Natural killer cell (primary cell): ENCODE data around the gene FOXP1. TPM values are rescaled to one million over a fixed set of nuclear protein-coding genes. Genes with fewer than 3 reads are reported as not detected.
A peak's percentile ranks its signal among the peaks of the same experiment; 100 is the strongest.

Source experiments
- ATAC-seq, 3 donors: fragments of 150-1000 bp in 2 of 3; fragments of 200-7000 bp in 1 of 3; cut with Tn5 transposase; 1 replicate in 1 of 3; 2 replicates in 2 of 3; pipeline ENCODE4 v1.10.0; 2021; ENCODE audit warnings: mild to moderate bottlenecking in 2 of 3, moderate library complexity in 2 of 3
- DNase-seq, 2 donors: peaks; one replicate each; pipeline versions ENCODE4 v3.0.0 to v3.0.0-alpha.2; 2013 to 2021; ENCODE audit warnings: mixed read lengths in 1 of 2
- H3K27ac ChIP-seq: one replicate; pipeline ENCODE4 v1.5.1; 2013; ENCODE audit warnings: mild to moderate bottlenecking, low read length
- H3K27me3 ChIP-seq: one replicate; pipeline ENCODE4 v1.6.1; 2013; ENCODE audit warnings: low read length; ENCODE audit not compliant: control insufficient read depth, insufficient read depth
- H3K36me3 ChIP-seq: one replicate; pipeline ENCODE4 v1.6.1; 2013; ENCODE audit warnings: low read length; ENCODE audit not compliant: control insufficient read depth, insufficient read depth
- H3K4me1 ChIP-seq: one replicate; pipeline ENCODE4 v1.6.1; 2013; ENCODE audit warnings: low read length; ENCODE audit not compliant: control insufficient read depth, insufficient read depth
- H3K4me3 ChIP-seq: one replicate; pipeline ENCODE4 v1.5.1; 2013; ENCODE audit warnings: low read length
- H3K9me3 ChIP-seq: one replicate; pipeline ENCODE4 v1.6.1; 2013; ENCODE audit warnings: low read length; ENCODE audit not compliant: control insufficient read depth, insufficient read depth
- H3K27ac Mint-ChIP-seq, 2 donors: one replicate each; pipeline ENCODE4 v1.8.0; 2022; ENCODE audit warnings: mild to moderate bottlenecking in 2 of 2, mixed read lengths in 2 of 2, moderate library complexity in 1 of 2
- H3K27me3 Mint-ChIP-seq, 2 donors: one replicate each; pipeline ENCODE4 v1.8.0; 2022; ENCODE audit warnings: low read depth in 2 of 2, mixed read lengths in 2 of 2
- H3K36me3 Mint-ChIP-seq: one replicate; pipeline ENCODE4 v1.8.0; 2022; ENCODE audit warnings: mixed read lengths
- H3K4me1 Mint-ChIP-seq, 2 donors: one replicate each; pipeline ENCODE4 v1.8.0; 2022; ENCODE audit warnings: mixed read lengths in 2 of 2
- H3K4me3 Mint-ChIP-seq: one replicate; pipeline ENCODE4 v1.8.0; 2022; ENCODE audit warnings: mild to moderate bottlenecking, moderate library complexity, mixed read lengths
- H3K9me3 Mint-ChIP-seq, 2 donors: one replicate each; pipeline ENCODE4 v1.8.0; 2022; ENCODE audit warnings: mixed read lengths in 2 of 2
- WGBS: methylation state at CpG from one replicate; pipeline ENCODE4 v1.1.7; 2013; ENCODE audit warnings: missing lambda C conversion rate; ENCODE audit not compliant: insufficient coverage; 5-methylcytosine and 5-hydroxymethylcytosine counted together
- intact Hi-C: fragments of 100-400 bp; cut with micrococcal nuclease; formaldehyde crosslinking; loops from one replicate; pipeline ENCODE4 v1.14.2; 2022
- total RNA-seq, 4 donors: library from RNA; stranded (reverse); fragments of 120-200 nt in 1 of 4; gene quantifications; one replicate each; pipeline versions ENCODE4 v1.2.3 to v1.2.4, GENCODE V29; 2013 to 2022
- TF ChIP-seq, protein P1 (sequence below): fragments of 200-600 bp; IDR thresholded peaks from one replicate; pipeline ENCODE4 v1.8.0; 2022; ENCODE audit warnings: antibody characterized with exemption

Gene FOXP1
- total RNA-seq, 3 donors from 2014 or later (not counting 1 experiment from before 2014, with no cell fraction given), result 166 to 185 (median 166) TPM

DNA sequence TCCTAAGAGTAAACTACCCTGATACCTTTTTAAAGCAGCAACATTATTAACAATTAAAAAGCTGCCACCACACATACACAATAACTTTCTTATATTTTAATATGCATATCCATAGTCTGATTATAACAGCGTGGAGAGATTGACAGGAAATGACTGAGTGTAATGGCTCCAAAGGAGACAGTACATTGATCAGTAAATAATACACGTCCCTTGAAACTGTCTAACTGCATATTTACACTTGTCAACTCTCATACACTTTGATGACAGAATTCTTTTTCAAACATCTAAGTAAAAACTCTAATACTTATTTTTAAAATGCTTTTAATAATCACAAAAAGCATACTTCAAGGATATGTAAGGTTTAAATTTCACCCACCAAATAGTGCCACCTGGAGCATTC lies 99.5 kb downstream of the FOXP1 start:
- ATAC-seq (no peak), DNase-seq (no peak)
- Histone ChIP-seq H3K27ac (no peak overlapping the region), H3K4me3 (no peak overlapping the region), H3K27me3 (no peaks in the 10 kb centered on the region), H3K36me3 (no peaks in the 10 kb centered on the region), H3K9me3 (no peaks in the 10 kb centered on the region), H3K4me1 (peaks cover 9% of the 10 kb centered on the region)
- H3K36me3 Mint-ChIP-seq, result no peaks in the 10 kb centered on the region
- no peak overlapping the region for H3K27ac Mint-ChIP-seq
- H3K4me3 Mint-ChIP-seq, result no peak overlapping the region
- no peaks in the 10 kb centered on the region for H3K27me3 Mint-ChIP-seq
- H3K4me1 Mint-ChIP-seq, result peaks cover 19 to 23% of the 10 kb centered on the region in 2 donors
- no peaks in the 10 kb centered on the region for H3K9me3 Mint-ChIP-seq
- 88% methylated on average over 2 of the region's 2 CpGs for WGBS
- intact Hi-C loops, result no loop called here
- TF ChIP-seq, protein P1, sequence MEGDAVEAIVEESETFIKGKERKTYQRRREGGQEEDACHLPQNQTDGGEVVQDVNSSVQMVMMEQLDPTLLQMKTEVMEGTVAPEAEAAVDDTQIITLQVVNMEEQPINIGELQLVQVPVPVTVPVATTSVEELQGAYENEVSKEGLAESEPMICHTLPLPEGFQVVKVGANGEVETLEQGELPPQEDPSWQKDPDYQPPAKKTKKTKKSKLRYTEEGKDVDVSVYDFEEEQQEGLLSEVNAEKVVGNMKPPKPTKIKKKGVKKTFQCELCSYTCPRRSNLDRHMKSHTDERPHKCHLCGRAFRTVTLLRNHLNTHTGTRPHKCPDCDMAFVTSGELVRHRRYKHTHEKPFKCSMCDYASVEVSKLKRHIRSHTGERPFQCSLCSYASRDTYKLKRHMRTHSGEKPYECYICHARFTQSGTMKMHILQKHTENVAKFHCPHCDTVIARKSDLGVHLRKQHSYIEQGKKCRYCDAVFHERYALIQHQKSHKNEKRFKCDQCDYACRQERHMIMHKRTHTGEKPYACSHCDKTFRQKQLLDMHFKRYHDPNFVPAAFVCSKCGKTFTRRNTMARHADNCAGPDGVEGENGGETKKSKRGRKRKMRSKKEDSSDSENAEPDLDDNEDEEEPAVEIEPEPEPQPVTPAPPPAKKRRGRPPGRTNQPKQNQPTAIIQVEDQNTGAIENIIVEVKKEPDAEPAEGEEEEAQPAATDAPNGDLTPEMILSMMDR, result no peak

DNA sequence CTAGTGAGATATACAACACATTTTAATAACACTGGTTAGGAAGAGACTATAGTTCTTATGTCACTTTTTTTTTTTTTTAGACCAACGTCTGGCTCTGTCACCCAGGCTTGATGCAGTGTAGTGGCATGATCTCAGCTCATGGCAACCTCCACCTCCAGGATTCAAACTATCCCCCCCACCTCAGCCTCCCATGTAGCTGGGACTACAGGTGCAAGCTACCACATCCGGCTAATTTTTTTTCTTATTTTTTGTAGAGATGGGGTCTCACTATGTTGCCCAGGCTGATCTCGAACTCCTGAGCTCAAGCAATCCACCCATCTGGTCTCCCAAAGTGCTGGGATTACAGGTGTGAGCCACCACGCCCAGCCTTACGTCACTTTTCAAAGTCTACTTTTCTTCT lies 100.8 kb downstream of the FOXP1 start:
- 93% methylated on average over 5 of the region's 5 CpGs for WGBS
- H3K27ac ChIP-seq, result no peak overlapping the region
- H3K36me3 ChIP-seq, result no peaks in the 10 kb centered on the region
- TF ChIP-seq, protein P1, result no peak
- no peaks in the 10 kb centered on the region for H3K9me3 Mint-ChIP-seq
- H3K36me3 Mint-ChIP-seq, result no peaks in the 10 kb centered on the region
- H3K27me3 Mint-ChIP-seq, result no peaks in the 10 kb centered on the region
- no peak for DNase-seq
- H3K4me3 ChIP-seq, result no peak overlapping the region
- intact Hi-C loops, result no loop called here
- peaks cover 9% of the 10 kb centered on the region for H3K4me1 ChIP-seq
- no peaks in the 10 kb centered on the region for H3K27me3 ChIP-seq
- ATAC-seq, result no peak
- peaks cover 19 to 32% of the 10 kb centered on the region in 2 donors for H3K4me1 Mint-ChIP-seq
- no peaks in the 10 kb centered on the region for H3K9me3 ChIP-seq
- no peak overlapping the region for H3K27ac Mint-ChIP-seq
- H3K4me3 Mint-ChIP-seq, result no peak overlapping the region

DNA sequence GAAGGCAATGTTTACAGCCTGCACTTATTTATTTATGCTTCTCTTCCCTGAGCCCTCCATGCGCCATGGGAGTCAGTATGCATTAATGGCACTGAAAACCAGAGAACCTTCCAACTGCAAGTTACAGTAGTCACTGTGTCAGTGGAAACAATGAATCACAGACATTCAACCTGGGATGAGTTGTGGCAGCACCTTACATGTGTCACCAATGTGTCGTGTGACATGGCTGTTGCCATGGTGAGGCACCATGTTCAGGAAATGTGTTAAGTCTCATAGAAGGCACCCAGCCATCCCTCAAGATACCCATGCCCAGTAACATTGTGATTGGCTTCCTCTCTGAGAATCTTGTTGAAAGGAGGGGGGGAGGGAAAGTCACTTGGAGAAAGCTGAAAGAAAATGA lies 105.0 kb downstream of the FOXP1 start:
- H3K36me3 Mint-ChIP-seq, result no peaks in the 10 kb centered on the region
- no peaks in the 10 kb centered on the region for H3K36me3 ChIP-seq
- peaks cover 13 to 19% of the 10 kb centered on the region in 2 donors for H3K4me1 Mint-ChIP-seq
- H3K9me3 Mint-ChIP-seq, result no peaks in the 10 kb centered on the region
- no peaks in the 10 kb centered on the region for H3K9me3 ChIP-seq
- ATAC-seq (peak; percentile 35 to 82 (median 52)), DNase-seq (peak in 1 of 2 donors; percentile 72)
- no peak overlapping the region for H3K27ac ChIP-seq
- TF ChIP-seq, protein P1, result no peak
- H3K4me1 ChIP-seq, result no peaks in the 10 kb centered on the region
- no peak overlapping the region for H3K4me3 ChIP-seq
- 87% methylated on average over 2 of the region's 2 CpGs for WGBS
- no peaks in the 10 kb centered on the region for H3K27me3 ChIP-seq
- intact Hi-C loops, result no loop called here
- H3K4me3 Mint-ChIP-seq, result no peak overlapping the region
- no peaks in the 10 kb centered on the region for H3K27me3 Mint-ChIP-seq
- peak overlapping the region in 1 of 2 donors; percentile 38 for H3K27ac Mint-ChIP-seq

DNA sequence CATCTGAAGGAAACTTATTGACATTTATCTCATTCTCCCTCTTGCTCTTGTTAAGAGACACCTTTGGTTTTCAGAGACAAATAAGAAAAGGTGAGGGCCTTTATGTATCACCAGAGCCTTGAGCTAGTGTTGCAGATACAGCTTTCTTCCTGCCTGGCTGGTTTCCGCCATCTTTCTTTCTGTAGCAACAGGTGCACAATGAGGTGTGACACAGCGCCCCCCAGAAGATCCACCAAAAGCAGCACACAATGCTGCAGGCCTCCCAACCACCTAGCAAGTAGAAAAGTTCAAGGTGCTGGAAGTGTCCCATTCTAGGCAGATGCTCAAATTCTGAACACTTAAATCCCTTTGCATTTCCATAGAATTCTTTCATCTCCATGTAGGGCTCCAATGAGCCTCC lies 106.6 kb downstream of the FOXP1 start:
- 100% methylated on average over 2 of the region's 2 CpGs for WGBS
- H3K4me3 ChIP-seq, result no peak overlapping the region
- H3K27ac Mint-ChIP-seq, result no peak overlapping the region
- no peaks in the 10 kb centered on the region for H3K9me3 Mint-ChIP-seq
- H3K36me3 ChIP-seq, result no peaks in the 10 kb centered on the region
- TF ChIP-seq, protein P1, result no peak
- peaks cover 13 to 17% of the 10 kb centered on the region in 2 donors for H3K4me1 Mint-ChIP-seq
- H3K4me1 ChIP-seq, result no peaks in the 10 kb centered on the region
- no peaks in the 10 kb centered on the region for H3K36me3 Mint-ChIP-seq
- H3K27me3 ChIP-seq, result no peaks in the 10 kb centered on the region
- no peaks in the 10 kb centered on the region for H3K27me3 Mint-ChIP-seq
- ATAC-seq (no peak), DNase-seq (no peak)
- no peaks in the 10 kb centered on the region for H3K9me3 ChIP-seq
- H3K27ac ChIP-seq, result no peak overlapping the region
- intact Hi-C loops, result no loop called here
- no peak overlapping the region for H3K4me3 Mint-ChIP-seq
